Peyer's patch (tissue), 4 donors: ENCODE results near the gene FAM228A. TPM values are rescaled to one million over a fixed set of nuclear protein-coding genes. Genes with fewer than 3 reads are reported as not detected.
"Not testable (repeated sequence)": the region's sequence is repeated elsewhere in the genome, so short reads cannot be mapped to it uniquely, and the experiment has no call there.

Experiments used
- DNase-seq, 3 donors: peaks; one replicate each; pipeline ENCODE4 v3.0.0-alpha.2; 2017 to 2019
- H3K27ac ChIP-seq, 4 donors: fragments of 200-600 bp; sonication (generic); one replicate each; pipeline ENCODE4 v1.5.1; 2016 to 2019
- H3K27me3 ChIP-seq, 2 donors: fragments of 200-600 bp; sonication (generic); one replicate each; pipeline ENCODE4 v1.5.1; 2019
- H3K36me3 ChIP-seq, 3 donors: fragments of 200-600 bp; sonication (generic); one replicate each; pipeline ENCODE4 v1.5.1; 2016 to 2019
- H3K4me1 ChIP-seq, 4 donors: fragments of 200-600 bp; sonication (generic); one replicate each; pipeline ENCODE4 v1.5.1; 2016 to 2019
- H3K4me3 ChIP-seq, 4 donors: fragments of 200-600 bp; sonication (generic); 1 replicate in 3 of 4; 2 replicates in 1 of 4; pipeline ENCODE4 v1.5.1; 2016 to 2019; ENCODE audit warnings: mild to moderate bottlenecking in 1 of 4
- H3K9me3 ChIP-seq, 4 donors: fragments of 200-600 bp; sonication (generic); one replicate each; pipeline ENCODE4 v1.5.1; 2016 to 2019; ENCODE audit warnings: mild to moderate bottlenecking in 1 of 4
- POLR2A ChIP-seq, 2 donors: fragments of 450-650 bp; IDR thresholded peaks; one replicate each; pipeline ENCODE4 v1.5.1; 2017; ENCODE audit warnings: antibody characterized with exemption in 2 of 2, mild to moderate bottlenecking in 2 of 2, moderate library complexity in 2 of 2
- total RNA-seq, 4 donors: library from RNA; depleted of rRNA; stranded (reverse); fragments of >200 nt; gene quantifications; one replicate each; pipeline ENCODE4 v1.1.0, GENCODE V29; 2016
- TF ChIP-seq, protein P1 (sequence below), 6 experiments: fragments of 450-650 bp in 4 of 6; fragments of 200-600 bp in 2 of 6; sonication (generic) in 1 of 6; IDR thresholded peaks; one replicate each; pipeline ENCODE4 v1.5.1; 2017 to 2019; ENCODE audit warnings: antibody characterized with exemption in 6 of 6, mild to moderate bottlenecking in 3 of 6, moderate library complexity in 1 of 6

Gene FAM228A
- total RNA-seq, 4 donors from 2014 or later, result 0.54 TPM; not detected in 3

- Histone ChIP-seq H3K36me3 (no peaks in the 10 kb centered on the region), H3K4me3 (no peak overlapping the region), H3K4me1 (no peaks in the 10 kb centered on the region), H3K9me3 (no peaks in the 10 kb centered on the region), H3K27ac (no peak overlapping the region), H3K27me3 (no peaks in the 10 kb centered on the region)
- TF ChIP-seq, protein P1, sequence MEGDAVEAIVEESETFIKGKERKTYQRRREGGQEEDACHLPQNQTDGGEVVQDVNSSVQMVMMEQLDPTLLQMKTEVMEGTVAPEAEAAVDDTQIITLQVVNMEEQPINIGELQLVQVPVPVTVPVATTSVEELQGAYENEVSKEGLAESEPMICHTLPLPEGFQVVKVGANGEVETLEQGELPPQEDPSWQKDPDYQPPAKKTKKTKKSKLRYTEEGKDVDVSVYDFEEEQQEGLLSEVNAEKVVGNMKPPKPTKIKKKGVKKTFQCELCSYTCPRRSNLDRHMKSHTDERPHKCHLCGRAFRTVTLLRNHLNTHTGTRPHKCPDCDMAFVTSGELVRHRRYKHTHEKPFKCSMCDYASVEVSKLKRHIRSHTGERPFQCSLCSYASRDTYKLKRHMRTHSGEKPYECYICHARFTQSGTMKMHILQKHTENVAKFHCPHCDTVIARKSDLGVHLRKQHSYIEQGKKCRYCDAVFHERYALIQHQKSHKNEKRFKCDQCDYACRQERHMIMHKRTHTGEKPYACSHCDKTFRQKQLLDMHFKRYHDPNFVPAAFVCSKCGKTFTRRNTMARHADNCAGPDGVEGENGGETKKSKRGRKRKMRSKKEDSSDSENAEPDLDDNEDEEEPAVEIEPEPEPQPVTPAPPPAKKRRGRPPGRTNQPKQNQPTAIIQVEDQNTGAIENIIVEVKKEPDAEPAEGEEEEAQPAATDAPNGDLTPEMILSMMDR (IDR thresholded peaks at IDR 0.05), result no peak
- TF ChIP-seq POLR2A (IDR thresholded peaks at IDR 0.05), result no peak
- no peak for DNase-seq
These were observed 16.3 kb downstream of the FAM228A start for GRCh38 chr2:24191156-24191555.

DNA sequence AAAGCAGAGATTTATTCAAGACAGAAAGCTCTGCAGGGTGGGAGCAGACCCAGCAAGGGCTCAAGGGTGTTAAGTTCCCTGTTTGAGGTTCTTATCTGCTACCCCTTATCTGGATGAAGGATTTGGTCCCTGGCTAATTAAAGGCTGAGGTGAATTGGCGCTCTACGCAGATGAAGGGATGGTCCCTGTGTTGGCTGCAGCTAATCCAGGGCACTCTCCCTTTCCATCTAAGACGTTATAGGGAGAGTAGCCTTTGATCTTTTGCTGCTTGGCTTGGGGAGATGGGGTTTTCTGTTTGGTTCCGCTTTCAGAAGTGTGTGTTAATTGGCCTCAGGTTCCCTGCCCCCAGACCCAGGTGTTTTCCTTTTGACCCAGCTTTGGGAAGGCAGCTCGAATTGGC lies 17.0 kb downstream of the FAM228A start:
- Histone ChIP-seq H3K27ac (no peak overlapping the region), H3K4me3 (no peak overlapping the region), H3K4me1 (no peaks in the 10 kb centered on the region), H3K27me3 (no peaks in the 10 kb centered on the region), H3K9me3 (no peaks in the 10 kb centered on the region), H3K36me3 (no peaks in the 10 kb centered on the region)
- no peak for TF ChIP-seq POLR2A (IDR thresholded peaks at IDR 0.05)
- TF ChIP-seq, protein P1 (IDR thresholded peaks at IDR 0.05), result no peak
- no peak for DNase-seq

- not testable (repeated sequence) for H3K4me3 ChIP-seq, H3K9me3 ChIP-seq, H3K36me3 ChIP-seq, H3K27ac ChIP-seq, H3K27me3 ChIP-seq, DNase-seq, H3K4me1 ChIP-seq
These were observed 22.4 kb downstream of the FAM228A start for GRCh38 chr2:24197213-24197612.

DNA sequence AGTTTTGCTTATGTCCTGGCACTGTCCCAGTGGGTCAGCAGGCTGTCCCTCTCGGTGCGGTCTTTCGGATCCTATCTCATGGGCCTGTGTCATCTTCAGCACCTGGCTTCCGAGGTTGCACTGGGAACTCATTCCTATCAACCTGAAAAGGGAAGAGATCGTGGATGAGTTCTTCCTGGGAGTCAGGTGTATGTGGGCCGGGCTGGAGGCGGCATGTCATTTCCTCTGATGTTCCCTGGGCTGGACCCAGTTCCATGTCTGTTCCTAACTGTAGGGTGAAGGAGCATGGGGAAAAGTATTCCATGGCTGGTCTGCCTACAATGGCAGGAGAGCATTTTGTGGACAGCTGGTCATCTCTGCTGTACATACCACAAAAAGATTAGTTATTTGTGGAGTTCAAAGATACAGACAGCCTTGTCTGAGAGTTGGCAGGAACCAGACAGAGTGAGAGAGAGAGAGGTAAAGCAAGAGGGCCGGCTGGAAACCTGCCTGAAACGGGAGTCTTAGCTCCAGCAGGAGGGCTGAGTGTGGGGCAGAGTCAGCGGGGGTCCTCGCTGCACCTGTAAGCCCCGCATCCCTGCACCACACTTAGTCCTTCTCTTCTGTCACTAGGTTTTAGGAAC lies 25.2 kb downstream of the FAM228A start:
- H3K27ac ChIP-seq, result no peak overlapping the region
- no peaks in the 10 kb centered on the region for H3K27me3 ChIP-seq
- no peak overlapping the region for H3K4me3 ChIP-seq
- H3K4me1 ChIP-seq, result no peaks in the 10 kb centered on the region
- no peaks in the 10 kb centered on the region for H3K9me3 ChIP-seq
- no peak for DNase-seq
- TF ChIP-seq, protein P1 (IDR thresholded peaks at IDR 0.05), result no peak
- no peak for TF ChIP-seq POLR2A (IDR thresholded peaks at IDR 0.05)
- H3K36me3 ChIP-seq, result peaks cover 0 to 23% (median 0%) of the 10 kb centered on the region in 3 donors

DNA sequence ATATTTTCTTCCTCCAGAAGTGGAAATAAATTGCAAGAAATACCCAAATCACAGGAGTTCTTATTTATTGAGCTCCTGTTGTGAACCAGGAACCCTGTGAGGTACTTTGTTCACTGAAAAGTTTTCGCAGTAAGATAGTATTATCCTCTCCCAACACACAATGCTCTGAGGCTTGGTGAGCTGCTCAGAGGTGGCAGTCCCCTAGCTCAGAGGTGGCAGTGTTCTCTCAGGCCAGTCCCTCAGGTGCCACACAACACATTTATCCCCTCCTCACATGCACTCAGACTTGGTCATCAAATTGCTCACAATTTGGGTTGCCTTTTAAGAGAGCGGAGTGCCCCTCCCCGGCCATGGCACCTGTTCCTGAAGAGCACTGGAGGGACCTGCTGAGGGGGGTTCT lies 25.9 kb downstream of the FAM228A start:
- Histone ChIP-seq H3K4me3 (no peak overlapping the region), H3K36me3 (peaks cover 0 to 30% (median 0%) of the 10 kb centered on the region in 3 donors)

GRCh38 chr2:24203029-24203786 lies 28.4 kb downstream of the FAM228A start:
- Histone ChIP-seq H3K9me3 (no peaks in the 10 kb centered on the region), H3K36me3 (peaks cover 0 to 54% (median 0%) of the 10 kb centered on the region in 3 donors), H3K27ac (no peak overlapping the region), H3K4me1 (no peaks in the 10 kb centered on the region), H3K4me3 (no peak overlapping the region), H3K27me3 (no peaks in the 10 kb centered on the region)
- TF ChIP-seq, protein P1 (IDR thresholded peaks at IDR 0.05), result no peak
- TF ChIP-seq POLR2A (IDR thresholded peaks at IDR 0.05), result no peak
- DNase-seq, result no peak

More for the DNA sequence above, 25.9 kb downstream of the FAM228A start:
- H3K27me3 ChIP-seq, result no peaks in the 10 kb centered on the region
- no peaks in the 10 kb centered on the region for H3K4me1 ChIP-seq
- TF ChIP-seq POLR2A (IDR thresholded peaks at IDR 0.05), result no peak
- TF ChIP-seq, protein P1 (IDR thresholded peaks at IDR 0.05), result no peak
- no peak overlapping the region for H3K27ac ChIP-seq
- H3K9me3 ChIP-seq, result no peaks in the 10 kb centered on the region
- no peak for DNase-seq
